Left kidney (tissue), 2 donors: Measurements from ENCODE around the gene LRP2. TPM values are rescaled to one million over a fixed set of nuclear protein-coding genes. Genes with fewer than 3 reads are reported as not detected.
"Not testable (repeated sequence)": the region's sequence is repeated elsewhere in the genome, so short reads cannot be mapped to it uniquely, and the experiment has no call there.

Experiments
- DNase-seq: peaks from one replicate; pipeline ENCODE4 v3.0.0-alpha.2; 2013
- polyA plus RNA-seq: library from polyadenylated mRNA; unstranded; fragments of 120-200 nt; gene quantifications from one replicate; pipeline ENCODE4 v1.2.1, GENCODE V29; 2013; ENCODE audit not compliant: insufficient read length

LRP2 gene
- polyA plus RNA-seq, 1 donor, result 223 TPM

- no peak for DNase-seq
These were observed 60.6 kb downstream of the LRP2 start for GRCh38 chr2:169301596-169302335.

GRCh38 chr2:169300636-169301530 lies 61.5 kb downstream of the LRP2 start:
- DNase-seq, result no peak

- DNase-seq, result no peak
These were observed 64.3 kb downstream of the LRP2 start for GRCh38 chr2:169298007-169298406.

GRCh38 chr2:169294001-169294675 lies 68.2 kb downstream of the LRP2 start:
- no peak for DNase-seq

GRCh38 chr2:169291517-169291916 lies 70.8 kb downstream of the LRP2 start:
- DNase-seq, result no peak

GRCh38 chr2:169290433-169290832 lies 71.9 kb downstream of the LRP2 start:
- no peak for DNase-seq

- DNase-seq, result no peak
These were observed 74.7 kb downstream of the LRP2 start for GRCh38 chr2:169287666-169288065.

- DNase-seq, result no peak
These were observed 75.6 kb downstream of the LRP2 start for GRCh38 chr2:169286624-169287231.

- no peak for DNase-seq
These were observed 76.7 kb downstream of the LRP2 start for GRCh38 chr2:169285531-169286235.

- no peak for DNase-seq
These were observed 81.8 kb downstream of the LRP2 start for GRCh38 chr2:169280502-169280901.

GRCh38 chr2:169275696-169276444 lies 86.5 kb downstream of the LRP2 start:
- DNase-seq, result no peak

GRCh38 chr2:169272010-169272409 lies 90.3 kb downstream of the LRP2 start:
- DNase-seq, result no peak

- DNase-seq, result not testable (repeated sequence)
These were observed 91.8 kb downstream of the LRP2 start for GRCh38 chr2:169270574-169270973.

GRCh38 chr2:169265591-169265990 lies 96.7 kb downstream of the LRP2 start:
- DNase-seq, result no peak

- DNase-seq, result no peak
These were observed 101.3 kb downstream of the LRP2 start for GRCh38 chr2:169260846-169261642.

GRCh38 chr2:169260246-169260645 lies 102.1 kb downstream of the LRP2 start:
- no peak for DNase-seq

- no peak for DNase-seq
These were observed 102.9 kb downstream of the LRP2 start for GRCh38 chr2:169259402-169259801.

GRCh38 chr2:169258045-169258601 lies 104.2 kb downstream of the LRP2 start:
- no peak for DNase-seq

- DNase-seq, result no peak
These were observed 107.6 kb downstream of the LRP2 start for GRCh38 chr2:169254774-169255173.

- no peak for DNase-seq
These were observed 115.1 kb downstream of the LRP2 start for GRCh38 chr2:169247211-169247610.
